Astrocyte (in vitro differentiated cells and primary cell): ENCODE data around the gene PIGT.

Experiments
- CTCF ChIP-seq: IDR thresholded peaks from 2 replicates; pipeline ENCODE4 v1.5.1; 2011; ENCODE audit warnings: low read depth, mild to moderate bottlenecking, inconsistent platforms, low read length, moderate library complexity; ENCODE audit not compliant: insufficient read depth
- EZH2 ChIP-seq: IDR thresholded peaks from 2 replicates; pipeline ENCODE4 v1.6.1; 2012; ENCODE audit warnings: mild to moderate bottlenecking, low read length, inconsistent platforms; ENCODE audit not compliant: insufficient read depth

GRCh38 chr20:45399018-45399417 is 16.9 kb upstream of the PIGT start:
- TF ChIP-seq CTCF (no peak), EZH2 (no peak)
